HepG2 (cell line): Measurements from ENCODE around the gene ZNF22. TPM values are rescaled to one million over a fixed set of nuclear protein-coding genes. Genes with fewer than 3 reads are reported as not detected.

Experiments
- AGO2 ChIP-seq: fragments of 200-400 bp; formaldehyde crosslinking; optimal IDR thresholded peaks from 2 replicates; pipeline ENCODE3; 2017; ENCODE audit warnings: mild to moderate bottlenecking, low read depth, low read length, moderate library complexity
- GTF3A ChIP-seq: sonication (generic); formaldehyde crosslinking; conservative IDR thresholded peaks from 2 replicates; pipeline ENCODE4 v1.4.0; 2020; ENCODE audit warnings: mild to moderate bottlenecking, missing genetic modification reagents
- HNF4A ChIP-seq: sonication (generic); formaldehyde crosslinking; IDR thresholded peaks from 2 replicates; pipeline ENCODE4 v1.4.0; 2020; ENCODE audit warnings: missing genetic modification reagents
- PCBP1 ChIP-seq: fragments of 200-400 bp; formaldehyde crosslinking; IDR thresholded peaks from 2 replicates; pipeline ENCODE4 v1.6.1; 2017; ENCODE audit warnings: mild to moderate bottlenecking, low read depth, low read length, borderline replicate concordance
- PHF20 ChIP-seq: sonication (generic); formaldehyde crosslinking; IDR thresholded peaks from 2 replicates; pipeline ENCODE4 v1.5.0; 2020; ENCODE audit warnings: mild to moderate bottlenecking, missing genetic modification reagents
- POLR2A ChIP-seq, 2 experiments: IDR thresholded peaks; 2 replicates each; pipeline ENCODE4 v1.6.1; 2011; ENCODE audit warnings: low read depth in 2 of 2, low read length in 2 of 2, mild to moderate bottlenecking in 1 of 2, moderate library complexity in 1 of 2; ENCODE audit not compliant: insufficient read depth in 1 of 2
- POLR2AphosphoS2 ChIP-seq: IDR thresholded peaks from 2 replicates; pipeline ENCODE4 v1.6.1; 2011; ENCODE audit warnings: low read depth, low read length, improper control_type of control experiment
- SNAPC5 ChIP-seq: sonication (generic); formaldehyde crosslinking; IDR thresholded peaks from 2 replicates; pipeline ENCODE4 v1.8.1; 2023; ENCODE audit warnings: mild to moderate bottlenecking, missing genetic modification reagents, borderline replicate concordance
- ZC3H4 ChIP-seq: sonication (generic); formaldehyde crosslinking; IDR thresholded peaks from 2 replicates; pipeline ENCODE4 v1.4.0; 2020; ENCODE audit warnings: missing genetic modification reagents, borderline replicate concordance
- ZKSCAN5 ChIP-seq: sonication (generic); formaldehyde crosslinking; IDR thresholded peaks from 2 replicates; pipeline ENCODE4 v1.5.1; 2020; ENCODE audit warnings: mild to moderate bottlenecking, missing genetic modification reagents
- ZNF318 ChIP-seq: sonication (generic); formaldehyde crosslinking; IDR thresholded peaks from 2 replicates; pipeline ENCODE4 v1.4.0; 2020; ENCODE audit warnings: mild to moderate bottlenecking, missing genetic modification reagents
- ZNF547 ChIP-seq: sonication (generic); formaldehyde crosslinking; IDR thresholded peaks from 2 replicates; pipeline ENCODE4 v1.5.1; 2020; ENCODE audit warnings: mild to moderate bottlenecking, missing genetic modification reagents
- ZNF713 ChIP-seq: sonication (generic); formaldehyde crosslinking; IDR thresholded peaks from 2 replicates; pipeline ENCODE4 v1.4.0; 2020; ENCODE audit warnings: mild to moderate bottlenecking, missing genetic modification reagents
- polyA plus RNA-seq, 8 experiments: library from polyadenylated mRNA; depleted of rRNA in 3 of 8; stranded (reverse) in 7 of 8; unstranded in 1 of 8; fragments of >200 nt; fragmentation: Illumina TruSeq in 4 of 8; extraction: Trizol in 4 of 8; gene quantifications; 2 replicates each; pipeline versions ENCODE4 v1.2.1 to v1.2.3, GENCODE V29; 2011 to 2016; ENCODE audit warnings: low read depth in 4 of 8, missing spikeins in 1 of 8, mixed read lengths in 1 of 8; ENCODE audit not compliant: insufficient read depth in 1 of 8
- total RNA-seq, 5 experiments: library from RNA; depleted of rRNA; stranded (reverse); fragments of >200 nt; fragmentation: Illumina TruSeq; extraction: Trizol; gene quantifications; 2 replicates each; pipeline ENCODE4 v1.2.3, GENCODE V29; 2016; ENCODE audit warnings: low read depth in 1 of 5
- TF ChIP-seq, protein P1 (sequence below): sonication (generic); formaldehyde crosslinking; IDR thresholded peaks from 2 replicates; pipeline ENCODE4 v1.5.1; 2020; ENCODE audit warnings: missing genetic modification reagents, mild to moderate bottlenecking, borderline replicate concordance
- TF ChIP-seq, protein P2 (sequence below): sonication (generic); formaldehyde crosslinking; IDR thresholded peaks from 2 replicates; pipeline ENCODE4 v1.9.0; 2021; ENCODE audit warnings: missing genetic modification reagents, mild to moderate bottlenecking, borderline replicate concordance

The ZNF22 gene
- total and polyA plus RNA-seq, 2 of the 13 experiments (the other 11 are each of a cell fraction or from before 2014, with no cell fraction given): 0.40 to 1.3 TPM

DNA sequence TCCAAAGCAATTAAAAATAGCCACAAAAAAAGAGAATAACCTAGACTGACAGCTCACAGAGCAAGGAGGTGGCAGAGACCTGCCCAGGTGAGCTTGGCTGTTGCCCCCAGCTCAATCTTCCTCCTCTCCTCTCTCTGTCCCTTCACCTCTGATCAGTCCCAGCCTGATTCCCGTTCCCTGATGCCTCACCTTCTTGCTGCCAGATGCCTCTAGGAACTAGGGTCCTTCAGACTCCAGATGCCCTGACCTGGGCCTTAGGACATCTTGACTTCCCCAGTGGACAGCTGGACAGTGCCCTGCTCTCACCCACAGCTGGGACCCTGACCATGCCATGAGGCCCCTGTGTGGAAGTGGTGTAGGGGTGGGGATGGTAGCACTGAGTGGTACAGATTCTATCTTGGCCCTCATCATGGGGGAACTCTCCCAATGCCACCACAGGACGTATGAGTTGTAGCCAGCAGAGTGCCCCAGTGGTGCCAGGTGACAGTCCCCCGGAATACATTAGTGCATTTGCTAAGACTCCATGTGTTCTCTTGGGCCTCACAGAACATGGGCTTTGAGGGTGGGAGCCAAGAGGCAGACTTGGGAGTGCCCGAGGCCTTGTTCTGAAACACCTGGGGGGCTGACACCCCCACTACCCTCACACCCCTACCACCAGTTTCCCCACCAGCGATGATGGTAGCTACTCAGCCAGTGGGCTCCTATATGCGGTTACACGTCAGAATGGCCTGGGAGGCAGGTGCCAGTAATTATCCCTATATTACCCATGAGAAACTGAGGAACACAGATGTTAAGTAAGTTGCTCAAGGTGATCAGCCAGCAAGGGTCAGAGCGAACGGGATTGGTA lies 24.1 kb upstream of the ZNF22 start (continued):
- peak; percentile 89; the same call in 1 of the 2 replicates for TF ChIP-seq ZNF318 (CRISPR knock-in tag)
- peak; percentile 100 for TF ChIP-seq ZC3H4 (CRISPR knock-in tag)
- TF ChIP-seq ZNF547 (CRISPR knock-in tag): peak; percentile 67; the same call in 1 of the 2 replicates
- 0 out of 2 replicates have a peak, but pooled peaks have one; percentile 28 for TF ChIP-seq PHF20 (CRISPR knock-in tag)
- TF ChIP-seq, protein P1, sequence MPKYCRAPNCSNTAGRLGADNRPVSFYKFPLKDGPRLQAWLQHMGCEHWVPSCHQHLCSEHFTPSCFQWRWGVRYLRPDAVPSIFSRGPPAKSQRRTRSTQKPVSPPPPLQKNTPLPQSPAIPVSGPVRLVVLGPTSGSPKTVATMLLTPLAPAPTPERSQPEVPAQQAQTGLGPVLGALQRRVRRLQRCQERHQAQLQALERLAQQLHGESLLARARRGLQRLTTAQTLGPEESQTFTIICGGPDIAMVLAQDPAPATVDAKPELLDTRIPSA (CRISPR knock-in tag): peak; percentile 80; the same call in 1 of the 2 replicates
- TF ChIP-seq PCBP1: no peak
- TF ChIP-seq, protein P2, sequence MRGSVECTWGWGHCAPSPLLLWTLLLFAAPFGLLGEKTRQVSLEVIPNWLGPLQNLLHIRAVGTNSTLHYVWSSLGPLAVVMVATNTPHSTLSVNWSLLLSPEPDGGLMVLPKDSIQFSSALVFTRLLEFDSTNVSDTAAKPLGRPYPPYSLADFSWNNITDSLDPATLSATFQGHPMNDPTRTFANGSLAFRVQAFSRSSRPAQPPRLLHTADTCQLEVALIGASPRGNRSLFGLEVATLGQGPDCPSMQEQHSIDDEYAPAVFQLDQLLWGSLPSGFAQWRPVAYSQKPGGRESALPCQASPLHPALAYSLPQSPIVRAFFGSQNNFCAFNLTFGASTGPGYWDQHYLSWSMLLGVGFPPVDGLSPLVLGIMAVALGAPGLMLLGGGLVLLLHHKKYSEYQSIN (CRISPR knock-in tag): no peak
- peak; percentile 67; the same call in 1 of the 2 replicates for TF ChIP-seq ZNF713 (CRISPR knock-in tag)
- TF ChIP-seq ZKSCAN5: no peak
- no peak for TF ChIP-seq GTF3A (CRISPR knock-in tag)
- peak; percentile 69; the same call in 1 of the 2 replicates for TF ChIP-seq SNAPC5 (CRISPR knock-in tag)
- TF ChIP-seq POLR2A (IDR thresholded peaks at IDR 0.05; ENCODE audit: insufficient read depth in 1 of 2, low read depth in 2 of 2, low read length in 2 of 2): peak in 1 of 2 experiments; percentile 43; a peak in 1 of 4 replicates
- no peak; the same call in none of the 2 replicates for TF ChIP-seq POLR2AphosphoS2
- TF ChIP-seq AGO2: no peak
- TF ChIP-seq HNF4A (CRISPR knock-in tag): no peak
